Measurements from ENCODE around the gene TMEM150B. TPM values are rescaled to one million over a fixed set of nuclear protein-coding genes. Genes with fewer than 3 reads are reported as not detected.

TMEM150B gene
- total RNA-seq: 1 to 10 TPM in 3 of 10 donors, under 1 TPM in 4, not detected in 3; 0.41 to 6.5 (median 0.75) TPM
- under 1 TPM in 1 of 2 donors, not detected in 1; 0.38 TPM for polyA plus RNA-seq
- long read RNA-seq, donor 1, partial matches to known transcripts: 1 of 1 reads
- long read RNA-seq, donor 1, other reads (novel, unspliced or antisense): 0 of 1 reads
- long read RNA-seq, donor 2: 0 reads
- long read RNA-seq, donor 3: 0 reads

GRCh38 chr19:55325172-55325571, at the start of gene TMEM150B:
TSS of gene TMEM150B (minus strand) at chr19:55325341. CDS start at chr19:55321036, 4,305 bp downstream.
- intact Hi-C loops (cut with DNase I): no loop called here
- Histone ChIP-seq H3K9me3 (no peaks in the 10 kb centered on the region), H3K4me3 (peak within 1 kb of the TSS in 1 of 10 donors; percentile 45), H3K4me1 (peaks cover 0 to 22% (median 0%) of the 10 kb centered on the region in 9 donors), H3K27ac (peak within 1 kb of the TSS in 2 of 10 donors; percentile 48 to 89), H3K27me3 (peaks cover 0 to 12% (median 1%) of the 10 kb centered on the region in 7 donors), H3K36me3 (no peaks in the 10 kb centered on the region)
- DNase-seq (no peak), ATAC-seq (peak in 3 of 8 donors; percentile 17 to 51 (median 50))
- no peak for TF ChIP-seq CTCF (IDR thresholded peaks at IDR 0.05)
- WGBS, 2 donors: 77 to 80% methylated on average over 14 of the region's 14 CpGs

GRCh38 chr19:55373993-55374757, 49.0 kb upstream of the TMEM150B start:
- no peak overlapping the region for H3K4me3 ChIP-seq
- no peak for ATAC-seq
- peaks cover 13 to 81% (median 77%) of the 10 kb centered on the region in 7 donors for H3K27me3 ChIP-seq
- H3K36me3 ChIP-seq: no peaks in the 10 kb centered on the region
- no peak for TF ChIP-seq CTCF (IDR thresholded peaks at IDR 0.05)
- H3K9me3 ChIP-seq: no peaks in the 10 kb centered on the region
- peaks cover 1 to 22% (median 12%) of the 10 kb centered on the region in 9 donors for H3K4me1 ChIP-seq
- no peak for DNase-seq
- intact Hi-C loops (cut with DNase I): loop anchor here in 1 of 10 donors (5.0 kb wide), 1 partner anchor 67 kb away; no protein-coding TSS in a partner anchor
- no peak overlapping the region for H3K27ac ChIP-seq
- WGBS, 2 donors: 8 to 9% methylated on average over 31 of the region's 31 CpGs

- H3K36me3 ChIP-seq: no peaks in the 10 kb centered on the region
- H3K27ac ChIP-seq: no peak overlapping the region
- ATAC-seq: no peak
- H3K4me3 ChIP-seq: no peak overlapping the region
- WGBS, 2 donors: 59 to 60% methylated on average over 9 of the region's 9 CpGs
- H3K9me3 ChIP-seq: no peaks in the 10 kb centered on the region
- TF ChIP-seq CTCF (IDR thresholded peaks at IDR 0.05): no peak
- intact Hi-C loops (cut with DNase I): loop anchor here in 1 of 10 donors (5.0 kb wide), 1 partner anchor 66 kb away; no protein-coding TSS in a partner anchor
- peaks cover 3 to 25% (median 15%) of the 10 kb centered on the region in 9 donors for H3K4me1 ChIP-seq
- no peak for DNase-seq
- peaks cover 20 to 87% (median 84%) of the 10 kb centered on the region in 7 donors for H3K27me3 ChIP-seq
These were observed 48.3 kb upstream of the TMEM150B start for GRCh38 chr19:55373306-55373992.

All from heart right ventricle (tissue), 16 donors.